ENCODE results near the gene EARS2. TPM values are rescaled to one million over a fixed set of nuclear protein-coding genes. Genes with fewer than 3 reads are reported as not detected.

Gene EARS2
- total and polyA plus RNA-seq, 2 of the 4 experiments (the other 2 are of a cell fraction) = 28.1 to 37.8 TPM

DNA sequence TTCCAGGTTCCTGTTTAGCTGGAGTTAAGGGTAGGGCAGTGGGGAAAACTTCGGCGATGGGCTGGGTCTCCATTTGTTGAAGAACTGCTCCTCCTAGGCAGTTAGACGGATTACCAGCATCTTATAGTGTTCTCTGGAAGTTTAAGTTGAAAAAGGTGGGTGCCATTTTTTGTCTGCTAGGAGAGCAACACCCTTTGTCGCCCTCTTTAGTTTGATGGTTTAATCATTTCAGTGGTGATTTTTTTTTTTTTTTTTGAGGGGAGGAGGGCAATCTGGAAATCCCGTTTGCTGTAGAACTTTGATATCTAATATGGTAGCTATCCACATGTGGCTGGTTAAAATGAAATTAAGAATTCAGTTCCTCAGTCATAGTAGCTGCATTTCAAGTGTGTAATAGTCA is 4.4 kb upstream of the EARS2 start:
- Histone ChIP-seq H3K79me1 (ENCODE audit: low read depth in 1 of 2, low read length in 2 of 2) (peaks cover 49 to 52% of the 10 kb centered on the region in 2 experiments), H4K8ac (ENCODE audit: low read depth in 2 of 2, low read length in 2 of 2) (no peak overlapping the region), H3K4ac (ENCODE audit: low read depth, low read length) (no peak overlapping the region), H2AFZ (replicated peaks; ENCODE audit: low read length, poor library complexity) (no peak overlapping the region), H4K91ac (ENCODE audit: insufficient read depth, low read depth, low read length) (no peak overlapping the region), H3K36me3 (ENCODE audit: control insufficient read depth, insufficient read depth, low read length) (peaks cover 61% of the 10 kb centered on the region), H4K20me1 (ENCODE audit: insufficient read depth, low read length) (peaks cover 11% of the 10 kb centered on the region; the same call in 1 of the 2 replicates), H3K9me3 (ENCODE audit: control insufficient read depth, insufficient read depth, low read length) (no peaks in the 10 kb centered on the region), H3K9ac (ENCODE audit: low read depth, low read length) (no peak overlapping the region), H4K5ac (ENCODE audit: low read depth, low read length) (no peak overlapping the region), H2BK120ac (ENCODE audit: low read depth, low read length) (no peak overlapping the region), H3K23ac (ENCODE audit: low read depth, low read length) (no peak overlapping the region), H3K4me2 (ENCODE audit: low read depth, low read length) (no peak overlapping the region), H3K4me3 (ENCODE audit: insufficient read depth, low read depth, low read length) (no peak overlapping the region), H3K14ac (replicated peaks; ENCODE audit: low read depth, low read length) (no peak overlapping the region), H3K56ac (ENCODE audit: extremely low read depth, insufficient read depth, low read length) (no peak overlapping the region), H3K9me1 (ENCODE audit: insufficient read depth, low read length) (peaks cover 3% of the 10 kb centered on the region; the same call in 1 of the 2 replicates), H2AK9ac (replicated peaks; ENCODE audit: low read depth, low read length, poor library complexity) (no peak overlapping the region), H3K18ac (ENCODE audit: low read depth, low read length) (no peak overlapping the region), H2BK20ac (ENCODE audit: low read depth, low read length) (no peak overlapping the region), H2BK15ac (ENCODE audit: low read depth, low read length) (no peak overlapping the region), H3K27ac (ENCODE audit: insufficient read depth, low read length) (no peak overlapping the region), H3K4me1 (ENCODE audit: control insufficient read depth, insufficient read depth, low read length) (no peaks in the 10 kb centered on the region), H2BK5ac (ENCODE audit: low read depth, low read length, poor library complexity, severe bottlenecking) (no peak overlapping the region), H3K27me3 (ENCODE audit: control insufficient read depth, insufficient read depth, low read length) (no peaks in the 10 kb centered on the region), H2AK5ac (ENCODE audit: low read depth, low read length) (no peak overlapping the region)
- POLR2A ChIA-PET (ENCODE audit: unreplicated experiment) = interaction anchor here (0.5 kb wide), 1 partner anchor 86 kb away, joined by 23 read pairs; no protein-coding TSS in a partner anchor
- TF ChIP-seq RFX5 (IDR thresholded peaks at IDR 0.05; ENCODE audit: low read depth, low read length) (no peak), MXI1 (IDR thresholded peaks at IDR 0.05; ENCODE audit: borderline replicate concordance, low read depth, low read length) (no peak), RCOR1 (IDR thresholded peaks at IDR 0.05; ENCODE audit: insufficient replicate concordance, low read length) (no peak), CHD1 (IDR thresholded peaks at IDR 0.05; ENCODE audit: low read depth, low read length) (no peak), FOS (IDR thresholded peaks at IDR 0.05; ENCODE audit: low read depth, low read length) (no peak), SMC3 (IDR thresholded peaks at IDR 0.05; ENCODE audit: low read depth, low read length) (no peak), MAFK (IDR thresholded peaks at IDR 0.05; ENCODE audit: low read depth, low read length) (no peak), POLR2A (IDR thresholded peaks at IDR 0.05; ENCODE audit: low read depth, low read length) (no peak), MAZ (IDR thresholded peaks at IDR 0.05; ENCODE audit: borderline replicate concordance, low read depth, low read length) (no peak), NFE2L2 (IDR thresholded peaks at IDR 0.05; ENCODE audit: low read depth, low read length) (no peak)
- TF ChIP-seq, protein P1, sequence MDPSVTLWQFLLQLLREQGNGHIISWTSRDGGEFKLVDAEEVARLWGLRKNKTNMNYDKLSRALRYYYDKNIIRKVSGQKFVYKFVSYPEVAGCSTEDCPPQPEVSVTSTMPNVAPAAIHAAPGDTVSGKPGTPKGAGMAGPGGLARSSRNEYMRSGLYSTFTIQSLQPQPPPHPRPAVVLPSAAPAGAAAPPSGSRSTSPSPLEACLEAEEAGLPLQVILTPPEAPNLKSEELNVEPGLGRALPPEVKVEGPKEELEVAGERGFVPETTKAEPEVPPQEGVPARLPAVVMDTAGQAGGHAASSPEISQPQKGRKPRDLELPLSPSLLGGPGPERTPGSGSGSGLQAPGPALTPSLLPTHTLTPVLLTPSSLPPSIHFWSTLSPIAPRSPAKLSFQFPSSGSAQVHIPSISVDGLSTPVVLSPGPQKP (IDR thresholded peaks at IDR 0.05; ENCODE audit: borderline replicate concordance, low read depth, low read length) = no peak
- TF ChIP-seq, protein P2, sequence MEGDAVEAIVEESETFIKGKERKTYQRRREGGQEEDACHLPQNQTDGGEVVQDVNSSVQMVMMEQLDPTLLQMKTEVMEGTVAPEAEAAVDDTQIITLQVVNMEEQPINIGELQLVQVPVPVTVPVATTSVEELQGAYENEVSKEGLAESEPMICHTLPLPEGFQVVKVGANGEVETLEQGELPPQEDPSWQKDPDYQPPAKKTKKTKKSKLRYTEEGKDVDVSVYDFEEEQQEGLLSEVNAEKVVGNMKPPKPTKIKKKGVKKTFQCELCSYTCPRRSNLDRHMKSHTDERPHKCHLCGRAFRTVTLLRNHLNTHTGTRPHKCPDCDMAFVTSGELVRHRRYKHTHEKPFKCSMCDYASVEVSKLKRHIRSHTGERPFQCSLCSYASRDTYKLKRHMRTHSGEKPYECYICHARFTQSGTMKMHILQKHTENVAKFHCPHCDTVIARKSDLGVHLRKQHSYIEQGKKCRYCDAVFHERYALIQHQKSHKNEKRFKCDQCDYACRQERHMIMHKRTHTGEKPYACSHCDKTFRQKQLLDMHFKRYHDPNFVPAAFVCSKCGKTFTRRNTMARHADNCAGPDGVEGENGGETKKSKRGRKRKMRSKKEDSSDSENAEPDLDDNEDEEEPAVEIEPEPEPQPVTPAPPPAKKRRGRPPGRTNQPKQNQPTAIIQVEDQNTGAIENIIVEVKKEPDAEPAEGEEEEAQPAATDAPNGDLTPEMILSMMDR (conservative IDR thresholded peaks at IDR 0.05; ENCODE audit: low read depth, low read length) = no peak
- dilution Hi-C loops (cut with HindIII; ENCODE audit: low sequenced_read_pairs, unreplicated experiment) = no loop called here
- ATAC-seq (ENCODE audit: low read depth) (no peak), DNase-seq (no peak)
- intact Hi-C loops (cut with micrococcal nuclease) = no loop called here
- no CpG with 5 or more reads among the region's 5 CpGs for whole genome bisulfite sequencing, 2 experiments (ENCODE audit: extremely low coverage in 2 of 2, insufficient read length in 1 of 2)
- in situ Hi-C loops (cut with MboI; ENCODE audit: low sequenced_read_pairs) = no loop called here
- no TSS peak for BruUV-seq (replicated peaks)
- CTCF ChIA-PET = interaction anchor here (0.6 kb wide), 1 partner anchor 1264 kb away, joined by 5 read pairs; the partner anchor contains the start of gene POLR3E
